ENCODE results near the gene INTS15.

Gene INTS15

GRCh38 chr7:6604458-6604857, 14.6 kb downstream of the INTS15 start:
- no peak overlapping the region for H3K27ac ChIP-seq (ENCODE audit: low read depth, low read length)
- H3K9me3 ChIP-seq (ENCODE audit: control insufficient read depth in 1 of 2, low read length in 2 of 2), result no peaks in the 10 kb centered on the region
- no peaks in the 10 kb centered on the region for H3K27me3 ChIP-seq (ENCODE audit: control insufficient read depth in 1 of 2, insufficient read depth in 2 of 2, low read length in 2 of 2)
- no peak overlapping the region for H3K4me3 ChIP-seq (ENCODE audit: low read depth in 1 of 2, low read length in 2 of 2)
- H3K9ac ChIP-seq (ENCODE audit: low read depth in 1 of 2, low read length in 2 of 2), result no peak overlapping the region
- H3K36me3 ChIP-seq (ENCODE audit: control insufficient read depth in 1 of 2, insufficient read depth in 2 of 2, low read length in 2 of 2), result peaks cover 21 to 54% of the 10 kb centered on the region in 2 donors
- no peaks in the 10 kb centered on the region for H3K4me1 ChIP-seq (ENCODE audit: control insufficient read depth in 1 of 2, insufficient read depth in 2 of 2, low read length in 2 of 2)

- Histone ChIP-seq H3K36me3 (ENCODE audit: control insufficient read depth in 1 of 2, insufficient read depth in 2 of 2, low read length in 2 of 2) (peaks cover 17 to 36% of the 10 kb centered on the region in 2 donors), H3K9me3 (ENCODE audit: control insufficient read depth in 1 of 2, low read length in 2 of 2) (no peaks in the 10 kb centered on the region), H3K27me3 (ENCODE audit: control insufficient read depth in 1 of 2, insufficient read depth in 2 of 2, low read length in 2 of 2) (no peaks in the 10 kb centered on the region)
These were observed 17.2 kb downstream of the INTS15 start for GRCh38 chr7:6606866-6607583.

GRCh38 chr7:6607651-6608051, 17.8 kb downstream of the INTS15 start:
- Histone ChIP-seq H3K36me3 (ENCODE audit: control insufficient read depth in 1 of 2, insufficient read depth in 2 of 2, low read length in 2 of 2) (peaks cover 13 to 31% of the 10 kb centered on the region in 2 donors), H3K9ac (ENCODE audit: low read depth in 1 of 2, low read length in 2 of 2) (no peak overlapping the region), H3K4me3 (ENCODE audit: low read depth in 1 of 2, low read length in 2 of 2) (no peak overlapping the region), H3K27me3 (ENCODE audit: control insufficient read depth in 1 of 2, insufficient read depth in 2 of 2, low read length in 2 of 2) (no peaks in the 10 kb centered on the region), H3K4me1 (ENCODE audit: control insufficient read depth in 1 of 2, insufficient read depth in 2 of 2, low read length in 2 of 2) (no peaks in the 10 kb centered on the region), H3K27ac (ENCODE audit: low read depth, low read length) (no peak overlapping the region), H3K9me3 (ENCODE audit: control insufficient read depth in 1 of 2, low read length in 2 of 2) (no peaks in the 10 kb centered on the region)

More at GRCh38 chr7:6606866-6607583, 17.2 kb downstream of the INTS15 start:
- no peak overlapping the region for H3K4me3 ChIP-seq (ENCODE audit: low read depth in 1 of 2, low read length in 2 of 2)
- no peak overlapping the region for H3K27ac ChIP-seq (ENCODE audit: low read depth, low read length)
- H3K4me1 ChIP-seq (ENCODE audit: control insufficient read depth in 1 of 2, insufficient read depth in 2 of 2, low read length in 2 of 2), result no peaks in the 10 kb centered on the region
- H3K9ac ChIP-seq (ENCODE audit: low read depth in 1 of 2, low read length in 2 of 2), result no peak overlapping the region

- H3K9ac ChIP-seq (ENCODE audit: low read depth in 1 of 2, low read length in 2 of 2), result no peak overlapping the region
- H3K36me3 ChIP-seq (ENCODE audit: control insufficient read depth in 1 of 2, insufficient read depth in 2 of 2, low read length in 2 of 2), result peaks cover 12 to 28% of the 10 kb centered on the region in 2 donors
- no peak overlapping the region for H3K4me3 ChIP-seq (ENCODE audit: low read depth in 1 of 2, low read length in 2 of 2)
- no peaks in the 10 kb centered on the region for H3K4me1 ChIP-seq (ENCODE audit: control insufficient read depth in 1 of 2, insufficient read depth in 2 of 2, low read length in 2 of 2)
- H3K27ac ChIP-seq (ENCODE audit: low read depth, low read length), result no peak overlapping the region
- H3K9me3 ChIP-seq (ENCODE audit: control insufficient read depth in 1 of 2, low read length in 2 of 2), result no peaks in the 10 kb centered on the region
- H3K27me3 ChIP-seq (ENCODE audit: control insufficient read depth in 1 of 2, insufficient read depth in 2 of 2, low read length in 2 of 2), result no peaks in the 10 kb centered on the region
These were observed 18.3 kb downstream of the INTS15 start for GRCh38 chr7:6608081-6608480.

- H3K27ac ChIP-seq (ENCODE audit: low read depth, low read length), result no peak overlapping the region
These were observed 19.0 kb downstream of the INTS15 start for GRCh38 chr7:6608794-6609193.

GRCh38 chr7:6612819-6613218, 23.0 kb downstream of the INTS15 start:
- Histone ChIP-seq H3K4me1 (ENCODE audit: control insufficient read depth in 1 of 2, insufficient read depth in 2 of 2, low read length in 2 of 2) (peaks cover 0 to 12% of the 10 kb centered on the region in 2 donors), H3K27ac (ENCODE audit: low read depth, low read length) (no peak overlapping the region), H3K9ac (ENCODE audit: low read depth in 1 of 2, low read length in 2 of 2) (no peak overlapping the region), H3K36me3 (ENCODE audit: control insufficient read depth in 1 of 2, insufficient read depth in 2 of 2, low read length in 2 of 2) (peaks cover 0 to 5% of the 10 kb centered on the region in 2 donors), H3K9me3 (ENCODE audit: control insufficient read depth in 1 of 2, low read length in 2 of 2) (no peaks in the 10 kb centered on the region), H3K4me3 (ENCODE audit: low read depth in 1 of 2, low read length in 2 of 2) (no peak overlapping the region), H3K27me3 (ENCODE audit: control insufficient read depth in 1 of 2, insufficient read depth in 2 of 2, low read length in 2 of 2) (peaks cover 15% of the 10 kb centered on the region in 2 donors)

More at GRCh38 chr7:6608794-6609193, 19.0 kb downstream of the INTS15 start:
- Histone ChIP-seq H3K9ac (ENCODE audit: low read depth in 1 of 2, low read length in 2 of 2) (no peak overlapping the region), H3K9me3 (ENCODE audit: control insufficient read depth in 1 of 2, low read length in 2 of 2) (no peaks in the 10 kb centered on the region), H3K27me3 (ENCODE audit: control insufficient read depth in 1 of 2, insufficient read depth in 2 of 2, low read length in 2 of 2) (peaks cover 0 to 4% of the 10 kb centered on the region in 2 donors), H3K4me3 (ENCODE audit: low read depth in 1 of 2, low read length in 2 of 2) (no peak overlapping the region), H3K36me3 (ENCODE audit: control insufficient read depth in 1 of 2, insufficient read depth in 2 of 2, low read length in 2 of 2) (peaks cover 12 to 28% of the 10 kb centered on the region in 2 donors), H3K4me1 (ENCODE audit: control insufficient read depth in 1 of 2, insufficient read depth in 2 of 2, low read length in 2 of 2) (no peaks in the 10 kb centered on the region)

GRCh38 chr7:6613706-6614105, 23.9 kb downstream of the INTS15 start:
- H3K4me3 ChIP-seq (ENCODE audit: low read depth in 1 of 2, low read length in 2 of 2), result no peak overlapping the region
- H3K9ac ChIP-seq (ENCODE audit: low read depth in 1 of 2, low read length in 2 of 2), result no peak overlapping the region
- H3K27me3 ChIP-seq (ENCODE audit: control insufficient read depth in 1 of 2, insufficient read depth in 2 of 2, low read length in 2 of 2), result peaks cover 15% of the 10 kb centered on the region in 2 donors
- no peak overlapping the region for H3K27ac ChIP-seq (ENCODE audit: low read depth, low read length)
- H3K4me1 ChIP-seq (ENCODE audit: control insufficient read depth in 1 of 2, insufficient read depth in 2 of 2, low read length in 2 of 2), result peaks cover 0 to 12% of the 10 kb centered on the region in 2 donors
- H3K9me3 ChIP-seq (ENCODE audit: control insufficient read depth in 1 of 2, low read length in 2 of 2), result no peaks in the 10 kb centered on the region
- H3K36me3 ChIP-seq (ENCODE audit: control insufficient read depth in 1 of 2, insufficient read depth in 2 of 2, low read length in 2 of 2), result no peaks in the 10 kb centered on the region

GRCh38 chr7:6614953-6615722, 25.3 kb downstream of the INTS15 start, which contains the start of gene ZNF853:
Gene ZNF853, plus strand, starts transcription at chr7:6615610. Its CDS starts 565 bp downstream, at chr7:6616175.
- peak within 1 kb of the TSS in 1 of 2 donors; percentile 25 for H3K9ac ChIP-seq (ENCODE audit: low read depth in 1 of 2, low read length in 2 of 2)
- peaks cover 15% of the 10 kb centered on the region in 2 donors for H3K27me3 ChIP-seq (ENCODE audit: control insufficient read depth in 1 of 2, insufficient read depth in 2 of 2, low read length in 2 of 2)
- no peaks in the 10 kb centered on the region for H3K36me3 ChIP-seq (ENCODE audit: control insufficient read depth in 1 of 2, insufficient read depth in 2 of 2, low read length in 2 of 2)
- H3K27ac ChIP-seq (ENCODE audit: low read depth, low read length), result no peak within 1 kb of the TSS
- H3K4me1 ChIP-seq (ENCODE audit: control insufficient read depth in 1 of 2, insufficient read depth in 2 of 2, low read length in 2 of 2), result peaks cover 7 to 12% of the 10 kb centered on the region in 2 donors
- peak within 1 kb of the TSS; percentile 43 to 55 for H3K4me3 ChIP-seq (ENCODE audit: low read depth in 1 of 2, low read length in 2 of 2)
- no peaks in the 10 kb centered on the region for H3K9me3 ChIP-seq (ENCODE audit: control insufficient read depth in 1 of 2, low read length in 2 of 2)

- Histone ChIP-seq H3K4me3 (ENCODE audit: low read depth in 1 of 2, low read length in 2 of 2) (peak overlapping the region; percentile 29 to 55), H3K36me3 (ENCODE audit: control insufficient read depth in 1 of 2, insufficient read depth in 2 of 2, low read length in 2 of 2) (no peaks in the 10 kb centered on the region), H3K4me1 (ENCODE audit: control insufficient read depth in 1 of 2, insufficient read depth in 2 of 2, low read length in 2 of 2) (peaks cover 9 to 12% of the 10 kb centered on the region in 2 donors), H3K9me3 (ENCODE audit: control insufficient read depth in 1 of 2, low read length in 2 of 2) (no peaks in the 10 kb centered on the region), H3K27me3 (ENCODE audit: control insufficient read depth in 1 of 2, insufficient read depth in 2 of 2, low read length in 2 of 2) (peaks cover 15% of the 10 kb centered on the region in 2 donors), H3K27ac (ENCODE audit: low read depth, low read length) (no peak overlapping the region), H3K9ac (ENCODE audit: low read depth in 1 of 2, low read length in 2 of 2) (peak overlapping the region in 1 of 2 donors; percentile 25)
These were observed 26.1 kb downstream of the INTS15 start for GRCh38 chr7:6615723-6616555.

All from duodenal mucosa (tissue), 2 donors.